HG03442 (cell line): ENCODE results near the gene RNF31.

ENCODE experiments used
- ATAC-seq: cut with Tn5 transposase; IDR thresholded peaks from one replicate; pipeline ENCODE4 v1.9.1; 2021; ENCODE audit warnings: mild to moderate bottlenecking, moderate library complexity; ENCODE audit not compliant: unreplicated experiment

RNF31 gene

DNA sequence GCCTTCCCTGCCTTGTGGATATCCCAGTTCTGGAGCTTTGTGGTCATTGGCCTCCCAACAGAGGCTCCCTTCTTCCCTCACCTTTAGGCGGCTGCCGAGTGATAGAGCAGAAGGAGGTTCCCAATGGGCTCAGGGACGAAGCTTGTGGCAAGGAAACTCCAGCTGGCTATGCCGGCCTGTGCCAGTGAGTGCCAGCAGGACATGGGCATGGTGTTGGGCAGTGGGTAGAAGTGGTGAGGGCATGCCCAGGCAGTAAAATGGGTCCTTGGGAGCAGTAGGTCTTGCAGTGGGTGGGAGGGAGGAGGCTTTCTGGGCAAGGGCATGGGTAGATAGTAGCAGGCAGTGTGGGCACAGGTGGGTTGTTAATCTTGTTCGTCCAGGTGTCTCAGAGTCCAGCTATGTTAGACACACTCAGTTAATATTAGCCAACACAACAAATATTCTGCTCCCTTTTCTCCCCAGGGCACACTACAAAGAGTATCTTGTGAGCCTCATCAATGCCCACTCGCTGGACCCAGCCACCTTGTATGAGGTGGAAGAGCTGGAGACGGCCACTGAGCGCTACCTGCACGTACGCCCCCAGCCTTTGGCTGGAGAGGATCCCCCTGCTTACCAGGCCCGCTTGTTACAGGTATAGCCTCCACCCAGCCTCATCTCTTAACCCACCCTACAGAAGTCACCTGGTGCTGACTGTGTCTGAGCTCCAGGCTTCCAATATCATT, 12.6 kb downstream of the RNF31 start:
- ATAC-seq: no peak

DNA sequence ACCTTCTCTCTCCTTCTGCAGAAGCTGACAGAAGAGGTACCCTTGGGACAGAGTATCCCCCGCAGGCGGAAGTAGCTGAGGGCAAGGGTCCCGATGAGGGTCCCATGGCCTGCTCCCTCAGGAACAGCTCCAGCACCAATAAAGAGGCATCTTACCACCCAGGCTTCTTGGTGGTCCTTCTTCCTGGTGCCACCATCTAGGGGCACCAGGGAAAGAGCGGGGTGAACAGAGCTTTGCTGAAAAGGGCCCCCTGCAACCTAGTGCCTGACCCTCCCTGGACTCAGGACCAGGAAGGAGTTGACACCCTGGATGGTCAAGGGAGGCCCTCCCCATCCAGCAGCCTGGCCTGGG, 13.2 kb downstream of the RNF31 start:
- ATAC-seq: no peak

DNA sequence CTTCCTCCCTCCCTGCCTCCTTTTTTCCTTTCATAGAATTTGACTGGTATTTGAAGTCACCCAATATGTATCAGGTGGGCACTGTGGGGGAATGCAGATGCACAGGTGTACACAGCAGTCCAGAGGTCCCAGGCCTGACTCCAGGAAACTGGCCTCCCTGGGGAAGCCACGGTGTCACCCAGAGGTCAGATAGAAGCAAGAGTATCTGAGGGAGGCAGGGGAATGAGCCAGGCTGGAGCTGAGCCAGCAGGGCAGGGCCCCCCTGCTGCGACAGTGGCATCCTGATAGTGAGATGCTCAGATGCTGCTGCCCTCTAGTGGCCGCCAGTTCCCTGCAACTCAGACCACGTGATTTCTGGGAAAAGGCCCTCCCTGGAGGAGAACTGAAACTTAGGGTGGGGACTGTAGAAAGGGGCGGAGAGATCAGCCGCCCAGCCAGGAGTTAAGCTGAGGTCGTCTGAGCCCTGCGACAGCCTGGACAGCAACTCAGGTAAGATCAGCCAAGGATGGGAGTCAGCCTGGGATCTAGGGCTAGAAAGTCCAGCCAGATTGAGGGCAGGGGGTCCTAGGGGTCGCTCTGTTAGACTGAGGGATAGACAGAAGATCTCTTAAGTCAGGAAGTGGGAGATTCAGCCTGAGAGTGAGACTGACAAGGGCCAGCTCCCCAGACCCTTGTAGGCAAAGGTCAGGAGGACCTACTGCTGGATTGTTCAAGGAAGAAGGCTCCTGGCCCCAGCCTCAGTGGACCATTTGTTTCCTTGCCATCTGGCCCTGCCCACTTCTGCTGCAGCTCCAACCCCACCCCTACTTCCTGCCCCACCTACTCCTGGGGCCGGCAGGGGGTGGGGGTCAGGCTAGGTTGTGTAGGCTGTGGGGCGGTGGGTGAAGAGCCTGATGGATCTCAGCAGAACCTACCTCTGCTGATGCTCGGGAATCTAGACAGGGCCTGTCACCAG, 13.8 kb downstream of the RNF31 start, which contains the start of gene IRF9:
Gene IRF9 (plus strand): TSS at position 416 of the 955 bp plus-strand sequence. CDS start 880 bp downstream, outside the sequence.
- peak; percentile 79 for ATAC-seq

DNA sequence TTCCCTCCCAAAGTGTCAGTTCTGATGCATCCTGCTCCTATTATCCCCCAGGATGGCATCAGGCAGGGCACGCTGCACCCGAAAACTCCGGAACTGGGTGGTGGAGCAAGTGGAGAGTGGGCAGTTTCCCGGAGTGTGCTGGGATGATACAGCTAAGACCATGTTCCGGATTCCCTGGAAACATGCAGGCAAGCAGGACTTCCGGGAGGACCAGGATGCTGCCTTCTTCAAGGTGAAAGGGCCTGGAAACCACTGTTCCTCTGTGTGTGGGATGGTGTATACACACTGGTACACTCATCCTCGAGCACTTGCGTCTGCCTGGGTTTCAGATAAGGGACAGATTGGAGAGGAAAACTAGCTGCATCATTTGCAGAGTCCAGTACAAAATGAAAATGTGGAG, 14.8 kb downstream of the RNF31 start:
- ATAC-seq: no peak

DNA sequence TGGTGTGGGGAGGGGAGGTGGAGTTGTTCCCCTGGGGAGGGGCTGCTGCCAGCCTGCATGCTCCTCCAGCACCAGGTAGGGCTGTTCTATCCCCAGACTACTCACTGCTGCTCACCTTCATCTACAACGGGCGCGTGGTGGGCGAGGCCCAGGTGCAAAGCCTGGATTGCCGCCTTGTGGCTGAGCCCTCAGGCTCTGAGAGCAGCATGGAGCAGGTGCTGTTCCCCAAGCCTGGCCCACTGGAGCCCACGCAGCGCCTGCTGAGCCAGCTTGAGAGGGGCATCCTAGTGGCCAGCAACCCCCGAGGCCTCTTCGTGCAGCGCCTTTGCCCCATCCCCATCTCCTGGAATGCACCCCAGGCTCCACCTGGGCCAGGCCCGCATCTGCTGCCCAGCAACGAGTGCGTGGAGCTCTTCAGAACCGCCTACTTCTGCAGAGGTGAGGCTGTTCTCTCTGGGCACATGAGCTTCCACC, 17.3 kb downstream of the RNF31 start:
- no peak for ATAC-seq

DNA sequence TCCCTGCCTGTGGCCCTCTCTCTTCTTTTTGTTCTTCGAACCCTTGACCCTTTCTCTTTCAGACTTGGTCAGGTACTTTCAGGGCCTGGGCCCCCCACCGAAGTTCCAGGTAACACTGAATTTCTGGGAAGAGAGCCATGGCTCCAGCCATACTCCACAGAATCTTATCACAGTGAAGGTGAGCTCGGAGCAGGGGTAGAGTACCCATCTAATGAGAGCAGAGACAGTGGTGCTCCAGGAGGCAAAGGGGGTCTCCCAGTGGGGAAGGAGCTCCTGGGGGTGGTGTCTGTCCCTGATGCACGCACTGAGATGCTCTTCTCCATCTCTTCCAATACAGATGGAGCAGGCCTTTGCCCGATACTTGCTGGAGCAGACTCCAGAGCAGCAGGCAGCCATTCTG, 18.5 kb downstream of the RNF31 start:
- no peak for ATAC-seq

DNA sequence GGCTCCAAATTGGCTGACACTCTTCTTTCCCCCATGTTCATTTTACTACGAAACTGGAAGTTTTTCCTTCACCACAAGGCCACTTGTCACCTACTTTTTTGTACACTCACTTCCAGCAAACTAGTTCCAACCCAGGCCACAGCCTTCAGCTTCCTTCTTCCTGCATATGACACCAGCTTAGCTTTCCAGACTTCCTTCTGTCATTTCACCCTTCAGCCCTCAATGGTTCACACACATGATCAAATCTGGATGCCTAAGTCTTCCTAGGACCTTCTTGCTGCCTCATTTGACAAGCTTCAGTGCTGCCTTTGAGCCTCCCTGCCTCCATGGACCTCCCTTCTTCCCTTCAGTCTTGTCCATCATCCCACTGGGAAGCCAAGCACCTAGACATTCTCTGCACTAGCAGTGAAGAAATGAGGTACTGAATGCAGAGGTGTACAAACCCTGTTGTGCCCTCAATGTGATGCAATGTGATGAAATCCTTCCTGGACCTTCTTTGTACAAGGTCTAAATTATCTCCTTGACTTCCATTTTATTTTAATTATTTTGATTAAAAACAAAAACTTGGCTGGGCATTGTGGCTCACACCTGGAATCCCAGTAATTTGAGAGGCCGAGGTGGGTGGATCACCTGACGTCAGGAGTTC, 20.3 kb downstream of the RNF31 start:
- no peak for ATAC-seq

DNA sequence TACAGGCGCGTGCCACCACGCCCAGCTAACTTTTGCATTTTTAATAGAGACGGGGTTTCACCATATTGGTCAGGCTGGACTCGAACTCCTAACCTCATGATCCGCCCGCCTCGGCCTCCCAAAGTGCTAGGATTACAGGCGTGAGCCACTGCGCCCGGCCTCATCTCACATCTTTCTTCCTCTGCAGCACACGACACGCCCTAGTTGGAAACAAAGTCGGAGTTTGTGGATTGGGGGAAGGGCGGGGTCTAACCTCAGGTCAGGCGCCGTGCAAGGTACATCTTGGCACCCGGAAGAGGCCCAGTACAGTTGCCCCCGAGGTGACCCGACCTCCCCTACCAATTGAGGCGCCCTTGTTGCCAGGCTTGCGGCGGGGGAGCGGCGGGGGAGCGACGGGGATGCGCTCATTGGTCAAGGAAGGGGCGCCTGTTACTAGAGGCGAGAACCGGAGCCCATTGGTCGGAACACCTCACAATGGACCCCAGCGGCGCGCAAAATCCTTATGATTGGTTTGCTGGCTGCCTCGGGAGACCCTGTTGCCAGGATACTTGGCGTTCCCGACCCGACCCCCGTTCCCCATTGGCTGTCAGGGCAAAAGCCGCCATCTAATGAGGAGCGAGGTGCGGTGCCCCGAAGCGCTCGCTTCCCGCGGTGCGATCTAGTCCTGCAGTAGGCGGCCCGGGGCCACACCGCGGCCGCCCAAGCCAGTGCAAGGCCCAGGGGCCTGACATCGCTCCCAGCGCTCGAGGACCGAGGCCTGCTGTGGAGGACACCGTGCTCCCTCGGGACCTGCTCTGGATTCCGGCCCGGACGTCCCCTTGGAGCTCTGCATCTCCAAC, 24.3 kb downstream of the RNF31 start, which contains the start of gene REC8:
Gene REC8 (plus strand): TSS at position 659 of the 839 bp plus-strand sequence. CDS start 473 bp downstream, outside the sequence.
- peak; percentile 84 for ATAC-seq

DNA sequence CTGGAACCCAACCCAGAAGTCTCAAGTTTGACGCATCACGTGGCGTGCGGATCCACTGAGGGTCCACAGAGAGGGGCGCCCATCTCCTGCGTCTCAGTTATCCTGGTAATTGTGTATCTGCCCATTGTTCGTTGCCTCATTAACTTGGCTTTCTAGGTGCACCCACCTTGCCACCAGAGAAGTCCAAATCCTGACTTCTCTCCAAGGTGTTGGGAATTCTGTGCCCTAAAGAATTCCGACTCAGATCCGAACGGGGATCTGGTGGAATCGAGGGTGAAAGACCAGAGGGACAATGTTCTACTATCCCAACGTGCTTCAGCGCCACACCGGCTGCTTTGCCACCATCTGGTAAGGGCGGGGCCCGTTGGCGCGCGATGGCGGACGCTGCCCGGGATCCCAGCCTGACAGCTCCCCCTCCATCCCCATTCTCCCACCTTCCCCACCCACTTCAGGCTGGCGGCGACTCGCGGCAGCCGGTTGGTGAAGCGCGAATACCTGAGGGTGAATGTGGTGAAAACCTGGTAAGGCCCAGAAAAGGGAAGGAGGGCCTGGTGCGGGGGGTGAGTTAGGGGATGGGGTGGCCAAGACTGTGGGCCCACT, 25.1 kb downstream of the RNF31 start:
- ATAC-seq: no peak

DNA sequence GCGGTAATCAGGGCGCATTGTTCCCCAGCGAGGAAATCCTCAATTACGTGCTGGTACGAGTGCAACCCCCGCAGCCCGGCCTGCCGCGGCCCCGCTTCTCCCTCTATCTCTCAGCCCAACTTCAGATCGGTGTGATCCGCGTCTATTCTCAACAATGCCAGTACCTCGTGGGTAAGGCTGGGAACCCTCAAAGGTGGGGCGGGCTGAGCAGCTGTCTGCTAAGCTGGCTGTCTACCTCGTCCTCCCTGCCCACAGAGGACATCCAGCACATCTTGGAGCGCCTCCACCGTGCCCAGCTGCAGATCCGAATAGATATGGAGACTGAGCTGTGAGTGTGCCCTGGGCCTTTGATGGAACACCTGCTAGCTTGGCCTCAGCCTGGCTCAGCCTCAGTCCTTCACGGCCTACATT, 25.6 kb downstream of the RNF31 start:
- no peak for ATAC-seq

DNA sequence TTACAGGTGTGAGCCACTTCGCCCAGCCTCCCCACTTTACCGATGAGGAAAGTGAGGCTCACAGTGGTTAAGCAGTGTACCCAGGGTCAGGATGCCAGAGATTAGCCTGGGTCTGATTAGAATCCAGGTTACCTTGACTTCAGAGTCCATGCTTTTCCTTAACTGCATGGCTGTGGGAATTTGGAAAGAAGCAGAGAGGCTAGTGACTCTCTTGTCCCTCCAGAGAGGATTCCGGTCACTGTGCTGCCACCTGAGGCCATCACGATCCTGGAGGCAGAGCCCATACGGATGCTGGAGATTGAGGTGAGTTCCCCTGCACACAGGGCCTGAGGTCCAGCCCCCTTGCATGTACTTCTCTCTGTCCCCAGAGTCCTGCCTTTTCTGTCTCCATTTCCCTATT, 29.3 kb downstream of the RNF31 start:
- ATAC-seq: no peak

DNA sequence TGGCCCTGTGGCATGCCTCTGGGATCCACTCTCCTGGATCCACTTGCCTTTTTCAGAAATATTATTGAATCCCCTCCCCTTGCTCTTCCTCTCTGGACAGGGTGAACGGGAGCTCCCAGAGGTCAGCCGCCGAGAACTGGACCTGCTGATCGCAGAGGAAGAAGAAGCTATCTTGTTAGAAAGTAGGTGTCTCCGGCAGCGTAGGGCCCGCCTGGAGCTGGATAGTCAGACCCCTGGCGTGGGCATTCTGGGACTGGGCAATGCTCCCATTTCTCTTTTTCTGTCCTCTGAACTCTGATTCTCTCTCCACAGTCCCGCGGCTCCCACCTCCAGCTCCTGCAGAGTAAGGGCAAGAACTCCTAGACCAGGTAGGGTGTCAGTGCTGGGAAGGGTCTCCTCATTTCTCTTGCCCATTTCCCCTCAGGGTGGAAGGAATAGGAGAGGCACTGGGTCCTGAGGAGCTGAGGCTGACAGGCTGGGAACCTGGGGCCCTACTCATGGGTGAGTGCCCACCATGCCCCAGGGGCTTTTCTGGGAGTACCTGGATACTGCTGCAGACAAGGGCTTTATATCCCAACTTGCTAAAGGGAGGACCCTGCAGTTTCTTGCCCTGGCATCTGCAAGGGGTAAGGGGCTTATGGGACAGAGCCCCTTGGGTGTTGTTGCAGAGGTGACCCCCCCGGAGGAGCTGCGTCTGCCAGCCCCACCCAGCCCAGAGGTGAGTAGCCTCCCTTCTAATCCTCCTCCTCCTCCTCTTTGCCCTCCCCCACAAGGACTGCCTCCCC, 29.9 kb downstream of the RNF31 start:
- ATAC-seq: no peak

DNA sequence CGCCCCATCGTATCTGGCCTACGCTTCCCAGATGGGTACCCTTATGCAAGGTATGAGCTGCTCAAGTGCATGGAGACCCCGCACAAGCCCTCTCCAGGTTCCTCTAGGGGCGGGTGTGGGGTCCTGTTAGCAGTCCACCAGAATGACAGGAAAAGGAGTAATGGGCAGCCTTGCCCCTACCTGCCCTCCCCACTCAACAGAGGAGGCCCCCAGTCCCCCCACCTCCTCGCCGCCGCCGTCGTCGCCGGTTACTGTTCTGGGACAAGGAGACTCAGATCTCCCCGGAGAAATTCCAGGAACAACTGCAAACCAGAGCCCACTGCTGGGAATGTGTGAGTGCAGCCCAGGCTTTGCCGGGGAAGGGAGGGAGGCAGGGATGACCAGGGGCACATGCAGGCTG, 30.6 kb downstream of the RNF31 start:
- ATAC-seq: no peak

DNA sequence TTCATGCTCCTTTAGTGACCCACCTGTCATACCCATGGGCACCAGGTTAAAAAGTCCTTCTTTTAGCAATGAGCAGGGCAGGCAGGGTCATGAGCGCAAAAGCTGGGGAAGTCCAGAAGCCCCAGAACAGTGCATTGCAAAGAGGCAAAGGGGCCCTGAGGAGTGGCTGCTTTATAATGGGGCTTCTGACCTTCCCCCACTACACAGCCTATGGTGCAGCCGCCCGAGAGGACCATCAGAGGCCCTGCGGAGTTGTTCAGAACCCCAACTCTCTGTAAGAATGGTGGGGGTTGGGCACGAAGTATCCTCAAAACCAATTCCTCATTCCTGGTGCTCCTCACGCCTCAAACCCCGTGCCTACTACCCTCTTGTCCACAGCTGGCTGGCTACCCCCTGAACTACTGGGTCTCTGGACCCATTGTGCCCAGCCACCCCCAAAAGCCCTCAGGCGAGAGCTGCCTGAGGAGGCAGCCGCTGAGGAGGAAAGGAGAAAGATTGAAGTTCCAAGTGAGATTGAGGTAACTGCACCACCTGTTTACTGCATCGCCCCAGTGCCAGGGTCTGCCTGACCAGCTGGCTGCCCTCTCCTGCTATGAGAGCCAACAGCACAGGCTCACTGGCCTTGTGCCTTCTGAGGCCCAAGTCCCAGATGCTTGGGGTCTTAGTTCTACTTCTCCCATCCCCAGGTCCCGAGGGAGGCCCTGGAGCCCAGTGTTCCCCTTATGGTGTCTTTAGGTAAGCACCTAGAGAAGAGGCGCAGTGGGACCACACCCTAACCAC, 31.3 kb downstream of the RNF31 start:
- ATAC-seq: no peak

DNA sequence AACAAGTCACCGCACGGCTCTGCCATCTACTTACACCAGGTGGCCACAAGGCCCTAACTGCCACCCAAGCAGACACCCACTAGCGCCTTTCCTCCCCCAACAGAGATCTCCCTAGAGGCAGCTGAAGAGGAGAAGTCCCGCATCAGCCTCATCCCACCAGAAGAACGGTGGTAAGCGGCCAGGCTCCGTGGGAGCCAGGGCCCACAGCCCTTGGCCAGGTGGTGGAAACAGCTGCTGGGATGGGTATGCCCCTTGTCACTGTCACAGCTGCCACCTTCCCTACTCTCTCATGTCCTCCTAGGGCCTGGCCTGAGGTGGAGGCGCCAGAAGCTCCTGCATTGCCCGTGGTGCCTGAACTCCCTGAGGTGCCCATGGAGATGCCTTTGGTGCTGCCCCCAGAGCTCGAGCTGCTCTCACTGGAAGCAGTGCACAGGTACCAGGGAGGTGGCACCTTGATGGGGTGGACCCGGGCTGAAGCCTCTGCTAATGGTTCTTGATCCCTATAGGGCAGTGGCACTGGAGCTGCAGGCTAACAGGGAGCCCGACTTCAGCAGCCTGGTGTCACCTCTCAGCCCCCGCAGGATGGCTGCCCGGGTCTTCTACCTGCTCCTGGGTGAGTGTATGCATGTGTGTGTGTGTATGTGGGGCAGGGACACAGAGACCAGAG, 32.1 kb downstream of the RNF31 start:
- no peak for ATAC-seq

DNA sequence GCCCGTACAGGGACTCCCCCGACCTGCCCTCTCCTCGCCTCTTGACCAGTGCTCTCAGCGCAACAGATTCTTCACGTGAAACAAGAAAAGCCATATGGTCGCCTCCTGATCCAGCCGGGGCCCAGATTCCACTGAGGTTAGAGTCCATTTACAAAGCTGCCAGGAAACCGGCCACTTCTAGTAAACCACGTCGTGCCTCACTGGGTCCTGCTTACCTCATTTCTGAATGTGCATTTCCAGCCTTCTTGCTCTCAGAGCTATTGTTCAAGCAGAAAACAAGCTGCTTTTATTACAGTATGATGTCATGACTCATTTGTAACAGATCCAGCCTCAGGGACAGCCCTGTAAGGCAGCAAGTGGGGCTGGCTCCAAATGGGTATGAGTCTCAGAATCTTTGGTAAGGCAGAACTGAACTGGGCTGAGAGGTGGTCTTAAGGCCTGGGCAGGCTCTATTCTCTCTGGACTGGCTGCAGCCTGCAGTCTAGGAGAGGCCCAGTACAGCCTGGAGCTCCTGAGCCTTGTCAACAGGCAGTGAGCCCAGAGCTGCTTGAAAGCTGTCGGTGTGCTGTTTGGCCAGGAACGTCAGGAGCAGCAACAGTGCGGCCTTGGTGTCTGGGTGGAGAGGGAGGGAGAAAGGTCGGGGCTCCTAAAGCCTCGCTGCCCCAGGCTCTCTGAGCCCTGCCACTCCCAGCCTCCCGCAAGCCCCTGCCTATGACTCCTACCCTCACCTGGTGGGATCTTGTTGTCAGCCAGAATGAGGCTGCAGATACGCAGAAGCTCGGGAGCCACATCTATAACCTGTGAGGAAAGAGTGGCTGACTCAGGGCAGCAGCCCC, 32.9 kb downstream of the RNF31 start:
- ATAC-seq: no peak
